SKM-1 (cell line): Measurements from ENCODE around the gene COQ7.

Experiments
- DNase-seq: peaks from one replicate; lab custom pipeline; 2025; ENCODE audit not compliant: unreplicated experiment; lab: John Stamatoyannopoulos, UW

Gene COQ7

DNA sequence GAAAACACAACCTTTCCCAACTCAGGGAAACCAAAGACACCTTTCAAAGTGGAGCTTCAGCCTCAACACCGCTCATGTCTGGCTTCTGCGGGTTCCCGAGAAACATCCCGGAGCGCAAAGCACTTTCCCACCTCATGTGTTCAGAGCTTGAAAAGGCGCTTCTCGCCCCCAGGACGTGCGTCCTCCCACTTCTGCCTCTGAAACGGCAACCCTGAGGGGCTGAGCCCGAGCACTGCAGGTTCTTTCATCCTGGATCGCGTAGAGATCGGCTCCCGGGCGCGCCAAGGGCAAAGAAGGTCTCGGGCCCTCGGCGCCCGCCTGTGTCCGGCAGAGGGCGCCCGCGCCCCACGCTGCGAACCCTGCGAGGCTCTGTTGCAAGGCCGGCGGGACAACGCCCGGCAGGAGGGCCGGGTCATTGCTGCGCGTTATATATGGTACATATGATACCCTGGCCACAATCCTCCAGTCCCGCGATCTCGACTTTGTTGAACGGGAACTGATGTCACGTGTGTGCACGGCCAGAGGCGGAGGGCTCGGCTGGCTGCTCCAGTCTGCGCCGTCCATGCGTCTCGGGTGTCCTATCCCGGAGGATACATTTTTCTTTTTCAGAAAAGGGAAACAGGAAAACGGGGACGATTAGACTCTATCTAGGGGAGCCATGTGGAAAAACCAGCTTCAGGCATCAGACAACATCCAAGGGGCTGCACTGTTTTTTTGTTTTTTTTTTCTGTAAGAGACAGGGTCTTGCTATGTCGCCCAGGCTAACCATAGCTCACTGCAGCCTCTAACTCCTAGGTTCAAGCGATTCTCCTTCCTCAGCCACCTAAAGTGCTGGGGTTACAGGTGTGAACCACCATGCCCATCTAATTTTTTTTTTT lies 19.1 kb downstream of the COQ7 start:
- peak; percentile 48 for DNase-seq

GRCh38 chr16:19088341-19088916 lies 21.0 kb downstream of the COQ7 start:
- no peak for DNase-seq

DNA sequence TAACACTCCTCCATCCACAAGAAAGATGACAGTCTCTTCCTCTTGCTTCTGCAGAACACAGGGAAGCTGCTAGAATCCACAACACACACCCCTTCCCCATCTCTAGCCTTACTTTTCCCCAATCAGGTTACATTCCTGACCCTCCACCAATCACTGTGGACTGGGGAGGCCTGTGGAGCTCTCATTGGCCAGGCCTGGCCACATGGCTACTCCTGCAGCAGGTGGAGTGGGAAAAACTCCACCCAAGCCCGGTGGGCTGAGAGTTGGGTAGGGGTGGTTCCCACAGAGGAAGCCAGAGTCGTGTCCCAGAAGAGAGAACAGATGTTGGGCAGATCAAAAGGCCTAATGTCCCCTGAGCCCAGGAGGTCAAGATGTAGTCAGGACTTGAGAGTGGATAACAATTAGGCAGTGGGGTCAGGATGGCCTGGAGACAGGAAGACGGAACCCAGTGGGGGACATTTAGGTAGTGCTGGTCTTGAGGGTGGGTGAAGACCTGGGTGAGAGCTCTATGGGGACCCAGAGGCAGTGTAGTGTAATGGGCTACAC lies 22.1 kb downstream of the COQ7 start:
- DNase-seq: no peak

DNA sequence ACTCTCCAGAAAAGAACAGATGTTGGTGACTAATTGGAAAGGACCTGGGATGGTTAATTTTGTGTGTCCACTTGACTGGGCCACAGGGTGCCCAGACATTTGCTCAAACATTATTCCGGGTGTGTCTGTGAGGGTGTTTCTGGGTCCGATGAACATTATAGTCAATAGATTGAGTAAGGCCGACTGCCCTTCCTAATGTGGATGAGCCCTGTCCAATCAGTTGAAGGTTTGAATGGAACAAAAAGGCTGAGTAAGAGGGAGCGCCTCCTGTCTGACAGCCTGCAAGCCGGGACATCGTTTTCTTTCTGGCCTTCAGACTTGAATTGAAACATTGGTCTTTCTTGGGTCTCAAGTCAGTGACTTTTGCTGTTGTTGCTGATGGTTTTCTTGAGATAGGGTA lies 23.5 kb downstream of the COQ7 start:
- no peak for DNase-seq

- no peak for DNase-seq
Measured at GRCh38 chr16:19092653-19093410, 25.4 kb downstream of the COQ7 start.

DNA sequence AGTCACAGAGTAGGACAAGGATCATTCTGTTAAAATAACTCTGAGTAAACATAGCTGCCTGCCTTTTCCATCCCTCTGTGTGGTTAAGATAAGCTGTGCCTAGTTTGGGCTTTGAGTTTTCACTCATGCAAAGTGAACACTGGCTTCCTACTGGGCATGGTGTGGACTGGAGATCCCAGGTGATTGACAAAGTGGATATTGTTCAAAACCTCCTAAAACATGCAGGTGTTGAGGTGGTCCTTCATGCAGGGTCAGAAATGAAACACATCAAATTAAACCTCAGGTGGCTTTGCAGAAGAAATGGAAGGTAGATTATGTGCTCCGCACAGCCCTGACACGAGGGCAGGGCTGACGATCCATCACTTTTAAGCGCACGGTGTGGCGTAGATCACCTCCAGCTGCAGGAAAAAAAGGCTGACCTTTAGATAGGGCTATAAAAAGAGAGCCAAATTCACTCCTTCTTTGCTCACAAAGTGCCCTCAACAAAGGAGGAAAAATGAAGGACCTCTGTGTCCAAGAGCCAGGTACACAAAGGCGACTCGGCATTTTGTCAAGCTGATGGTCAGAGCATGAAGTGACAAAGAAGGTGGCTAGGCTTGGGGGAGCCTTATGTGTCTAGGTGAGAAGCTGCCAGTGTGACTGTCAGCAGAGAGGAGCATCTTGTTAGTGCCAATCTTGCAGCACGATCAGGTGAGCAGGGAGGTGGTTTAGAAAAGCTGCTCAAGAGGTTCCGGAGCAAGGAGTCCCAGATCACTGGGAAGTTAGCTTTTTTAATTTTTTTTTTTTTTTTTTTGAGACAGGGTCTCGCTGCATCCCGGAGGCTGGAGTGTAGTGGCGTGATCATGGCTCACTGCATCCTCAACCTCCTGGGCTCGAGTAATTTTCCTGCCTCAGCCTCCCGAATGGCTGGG lies 26.5 kb downstream of the COQ7 start:
- DNase-seq: no peak

- DNase-seq: no peak
Measured at GRCh38 chr16:19094542-19095365, 27.3 kb downstream of the COQ7 start.

GRCh38 chr16:19095654-19096053 lies 28.2 kb downstream of the COQ7 start:
- DNase-seq: no peak

DNA sequence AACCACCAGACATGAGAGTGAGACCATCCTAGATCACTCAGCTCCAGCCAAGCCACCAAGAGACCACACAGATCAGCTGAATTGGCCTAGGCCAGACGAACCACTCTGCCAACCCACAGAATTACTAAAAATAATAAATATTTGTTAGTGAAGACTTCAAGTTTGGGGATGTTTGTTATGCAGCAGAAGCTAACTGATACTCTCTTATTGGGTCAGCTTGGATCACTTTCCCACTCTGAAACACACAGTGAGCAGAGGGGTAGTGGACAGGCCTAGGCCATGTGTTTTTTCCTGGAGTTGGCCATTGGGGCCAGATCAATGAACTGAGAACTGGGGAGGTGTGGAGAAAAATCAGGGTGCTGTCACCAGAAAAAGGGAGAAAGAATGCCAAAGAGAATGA lies 30.8 kb downstream of the COQ7 start:
- no peak for DNase-seq

DNA sequence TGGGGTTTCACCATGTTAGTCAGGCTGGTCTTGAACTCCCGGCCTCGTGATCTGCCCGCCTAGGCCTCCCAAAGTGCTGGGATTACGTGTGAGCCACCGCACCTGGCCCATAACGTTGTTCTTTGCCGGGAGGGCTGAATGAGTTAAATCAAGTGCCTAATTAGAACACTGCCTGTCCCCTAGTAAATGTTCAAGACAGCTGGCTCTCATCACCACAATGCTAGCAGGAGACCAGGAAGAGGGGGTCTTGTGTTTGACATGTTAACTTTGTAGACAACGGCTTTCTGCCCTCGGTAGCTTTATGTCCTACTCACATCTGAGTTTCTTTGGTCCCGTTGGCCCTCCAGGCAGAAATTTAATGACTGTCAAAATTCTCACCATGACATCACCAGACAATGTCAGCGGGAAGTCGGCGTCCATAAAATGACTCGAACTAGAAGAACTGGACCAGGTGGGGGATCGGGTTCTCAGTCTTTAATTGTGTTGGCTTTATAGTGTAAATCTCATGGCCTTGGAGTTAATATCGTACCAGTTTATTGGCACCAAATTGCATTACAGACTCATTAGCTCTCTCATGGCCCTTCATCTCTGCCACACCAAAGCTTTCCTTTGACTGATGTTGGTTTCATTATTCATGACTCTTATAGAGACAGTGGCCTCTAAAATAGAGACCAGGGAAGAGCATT lies 34.9 kb downstream of the COQ7 start:
- no peak for DNase-seq

- DNase-seq: no peak
Measured at GRCh38 chr16:19104607-19105006, 37.2 kb downstream of the COQ7 start.

DNA sequence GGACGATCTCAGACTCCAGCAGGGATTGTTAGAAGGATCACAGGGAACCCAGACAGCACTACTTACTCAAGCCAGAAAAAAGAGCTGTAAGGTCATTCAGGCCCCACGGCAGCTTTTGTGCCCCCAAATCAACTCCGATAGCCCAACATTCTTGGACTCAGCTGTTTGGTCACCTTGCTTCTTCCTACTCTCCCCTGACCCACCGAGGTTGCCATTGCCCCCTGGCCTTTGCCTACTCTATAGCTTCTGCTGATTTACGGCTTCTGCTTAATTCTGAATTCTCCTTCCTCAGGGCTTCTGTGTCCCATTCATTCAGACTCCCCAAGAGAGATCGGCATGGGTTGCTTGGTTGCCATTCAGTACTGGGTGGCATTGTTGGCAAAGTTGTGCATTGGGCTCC lies 37.7 kb downstream of the COQ7 start:
- no peak for DNase-seq

DNA sequence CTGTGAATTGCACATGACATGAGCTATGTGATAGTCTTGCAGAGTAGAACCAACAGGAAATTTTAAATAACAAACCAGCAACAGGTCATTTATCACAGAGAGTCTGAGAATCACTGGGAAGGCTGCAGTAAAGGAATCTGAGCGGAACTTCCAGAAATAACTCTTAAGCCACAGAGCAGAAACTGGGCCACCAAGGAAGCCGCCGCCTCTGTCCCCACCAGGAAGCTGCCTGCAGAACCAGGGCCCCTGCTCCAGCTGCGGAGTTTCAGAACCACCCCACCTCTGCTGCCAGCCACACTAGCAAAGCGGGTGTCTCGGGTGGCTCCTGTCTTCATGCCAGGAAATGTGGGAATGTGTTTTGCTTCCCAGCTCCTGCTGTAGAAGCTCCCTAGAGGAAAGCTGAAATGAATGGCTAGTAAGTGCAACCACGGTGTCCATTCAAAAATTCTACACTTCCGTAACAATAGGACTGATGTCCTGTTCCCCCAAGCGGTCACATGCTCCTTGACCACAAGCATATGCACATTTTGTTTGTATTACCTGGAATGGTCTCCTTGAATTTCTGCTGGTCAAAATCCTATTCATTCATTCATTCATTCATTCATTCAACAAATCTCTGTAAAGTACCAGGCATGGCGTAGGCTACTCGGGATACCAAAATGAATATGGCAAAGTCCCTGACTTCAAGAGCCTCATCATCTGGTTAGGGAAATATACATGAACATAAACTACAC lies 38.6 kb downstream of the COQ7 start:
- DNase-seq: no peak

DNA sequence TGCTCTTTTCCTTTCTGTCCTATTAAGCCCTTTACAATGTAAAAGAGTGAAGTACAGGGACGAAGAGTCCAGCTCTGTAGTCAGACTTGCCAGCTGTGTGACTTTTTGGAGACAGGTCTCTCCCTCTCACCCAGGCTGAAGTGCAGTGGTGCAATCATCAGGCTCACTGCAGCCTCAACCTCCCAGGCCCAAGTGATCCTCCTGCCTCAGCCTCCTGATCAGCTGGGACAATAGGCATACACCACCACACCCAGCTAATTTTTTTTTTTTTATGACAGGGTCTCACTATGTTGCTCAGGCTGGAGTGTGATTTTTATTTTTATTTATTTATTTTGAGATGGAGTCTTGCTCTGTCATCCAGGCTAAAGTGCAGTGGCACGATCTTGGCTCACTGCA lies 39.2 kb downstream of the COQ7 start:
- no peak for DNase-seq

DNA sequence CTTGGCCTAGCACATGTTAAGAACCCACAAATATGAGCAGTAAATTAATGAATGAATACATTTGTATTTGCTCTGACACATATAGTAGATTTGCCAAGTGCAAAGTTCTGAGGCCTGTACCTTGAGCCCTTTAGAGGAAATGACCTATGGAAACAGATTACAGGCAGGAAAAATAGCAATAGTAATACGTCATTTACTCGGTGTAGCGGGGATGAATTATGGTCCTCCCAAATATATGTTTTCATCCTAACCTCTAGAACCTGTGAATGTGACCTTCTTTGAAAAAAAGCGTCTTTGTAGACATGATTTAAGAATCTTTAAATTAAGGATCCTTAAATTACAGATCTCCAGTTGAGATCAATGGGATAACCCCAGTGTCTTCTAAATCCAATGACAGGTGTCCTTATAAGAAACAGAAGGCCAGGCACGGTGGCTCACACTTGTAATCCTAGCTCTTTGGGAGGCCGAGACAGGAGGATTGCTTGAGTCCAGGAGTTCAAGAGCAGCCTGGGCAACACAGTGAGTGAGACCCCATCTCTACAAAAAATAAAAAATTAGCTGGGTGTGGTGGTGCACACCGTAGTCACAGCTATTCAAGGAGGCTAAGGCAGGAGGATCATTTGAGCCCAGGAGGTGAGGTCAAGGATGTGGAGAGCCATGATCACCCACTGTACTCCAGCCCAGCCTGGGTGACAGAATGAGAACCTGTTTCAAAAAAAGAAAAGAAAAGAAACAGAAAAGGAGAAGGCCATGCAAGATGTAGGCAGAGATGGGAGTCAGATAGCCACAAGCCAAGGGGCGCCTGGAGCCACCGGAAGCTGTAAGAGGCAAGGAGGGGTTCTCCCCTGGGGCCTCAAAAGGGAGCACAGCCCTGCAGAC lies 41.2 kb downstream of the COQ7 start:
- no peak for DNase-seq

GRCh38 chr16:19109288-19109664 lies 41.9 kb downstream of the COQ7 start:
- no peak for DNase-seq

GRCh38 chr16:19110537-19111360 lies 43.3 kb downstream of the COQ7 start:
- DNase-seq: no peak
